Uterus (tissue), 2 donors: Measurements from ENCODE around the gene CCDC201.
"Not testable (repeated sequence)": the region's sequence is repeated elsewhere in the genome, so short reads cannot be mapped to it uniquely, and the experiment has no call there.

ENCODE experiments used
- POLR2A ChIP-seq, 2 donors: fragments of 450-650 bp; IDR thresholded peaks; one replicate each; pipeline ENCODE4 v1.6.1; 2016; ENCODE audit warnings: antibody characterized with exemption in 2 of 2, mild to moderate bottlenecking in 1 of 2, moderate library complexity in 1 of 2
- TF ChIP-seq, protein P1 (sequence below), 4 experiments: fragments of 200-600 bp in 2 of 4; fragments of 450-650 bp in 2 of 4; sonication (generic) in 2 of 4; IDR thresholded peaks; one replicate each; pipeline ENCODE4 v1.5.1; 2016 to 2019; ENCODE audit warnings: antibody characterized with exemption in 4 of 4, mild to moderate bottlenecking in 2 of 4, moderate library complexity in 1 of 4

DNA sequence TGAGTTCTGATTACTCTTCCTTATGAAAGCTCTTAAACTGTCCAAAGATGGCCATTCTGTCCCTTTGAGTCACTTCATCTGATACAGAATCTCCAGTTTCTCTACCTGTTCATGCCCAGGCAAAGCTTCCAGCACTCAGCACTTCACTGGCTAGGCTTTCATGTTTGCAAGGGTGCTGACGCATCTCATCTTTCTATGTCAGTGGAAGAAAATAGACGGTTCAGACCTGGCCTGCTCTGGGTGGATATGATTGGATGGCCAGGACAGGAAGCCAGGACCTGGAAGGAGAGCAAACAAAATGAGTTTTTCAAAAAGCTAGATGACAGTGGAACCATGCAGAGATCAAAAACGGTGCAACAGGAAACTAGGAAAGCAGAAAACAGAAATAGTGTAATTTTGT lies 17.2 kb downstream of the CCDC201 start:
- TF ChIP-seq, protein P1, sequence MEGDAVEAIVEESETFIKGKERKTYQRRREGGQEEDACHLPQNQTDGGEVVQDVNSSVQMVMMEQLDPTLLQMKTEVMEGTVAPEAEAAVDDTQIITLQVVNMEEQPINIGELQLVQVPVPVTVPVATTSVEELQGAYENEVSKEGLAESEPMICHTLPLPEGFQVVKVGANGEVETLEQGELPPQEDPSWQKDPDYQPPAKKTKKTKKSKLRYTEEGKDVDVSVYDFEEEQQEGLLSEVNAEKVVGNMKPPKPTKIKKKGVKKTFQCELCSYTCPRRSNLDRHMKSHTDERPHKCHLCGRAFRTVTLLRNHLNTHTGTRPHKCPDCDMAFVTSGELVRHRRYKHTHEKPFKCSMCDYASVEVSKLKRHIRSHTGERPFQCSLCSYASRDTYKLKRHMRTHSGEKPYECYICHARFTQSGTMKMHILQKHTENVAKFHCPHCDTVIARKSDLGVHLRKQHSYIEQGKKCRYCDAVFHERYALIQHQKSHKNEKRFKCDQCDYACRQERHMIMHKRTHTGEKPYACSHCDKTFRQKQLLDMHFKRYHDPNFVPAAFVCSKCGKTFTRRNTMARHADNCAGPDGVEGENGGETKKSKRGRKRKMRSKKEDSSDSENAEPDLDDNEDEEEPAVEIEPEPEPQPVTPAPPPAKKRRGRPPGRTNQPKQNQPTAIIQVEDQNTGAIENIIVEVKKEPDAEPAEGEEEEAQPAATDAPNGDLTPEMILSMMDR (IDR thresholded peaks at IDR 0.05) = not testable (repeated sequence)
- TF ChIP-seq POLR2A (IDR thresholded peaks at IDR 0.05) = not testable (repeated sequence)
